ENCODE results near the gene TBC1D30. TPM values are rescaled to one million over a fixed set of nuclear protein-coding genes. Genes with fewer than 3 reads are reported as not detected.
"Not testable (repeated sequence)": the region's sequence is repeated elsewhere in the genome, so short reads cannot be mapped to it uniquely, and the experiment has no call there.

Gene TBC1D30
- total RNA-seq, 2 experiments from 2014 or later = 0.28 to 0.49 TPM

DNA sequence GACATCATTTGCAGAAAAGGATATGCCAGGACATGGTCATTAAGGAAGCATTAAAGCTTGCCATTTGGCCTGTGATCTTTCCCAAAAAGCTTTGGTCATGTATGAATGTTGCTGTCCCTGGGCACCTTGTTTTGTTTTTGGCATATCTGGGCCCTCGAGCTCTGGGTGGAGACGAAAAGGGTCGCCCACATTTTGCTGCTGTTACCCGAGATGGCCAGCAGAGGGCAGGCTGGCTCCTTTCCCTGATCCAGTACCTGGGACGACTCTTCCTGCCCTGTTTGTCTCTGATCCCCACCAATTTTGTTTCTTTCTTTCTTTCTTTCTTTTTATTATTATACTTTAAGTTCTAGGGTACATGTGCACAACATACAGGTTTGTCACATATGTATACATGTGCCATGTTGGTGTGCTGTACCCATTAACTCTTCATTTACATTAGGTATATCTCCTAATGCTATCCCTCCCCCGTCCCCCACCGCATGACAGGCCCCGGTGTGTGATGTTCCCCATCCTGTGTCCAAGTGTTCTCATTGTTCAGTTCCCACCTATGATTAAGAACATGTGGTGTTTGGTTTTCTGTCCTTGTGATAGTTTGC is 22.2 kb upstream of the TBC1D30 start:
- CTCF ChIA-PET = interaction anchor here (0.7 to 0.9 kb wide), 4 partner anchors 11 to 253 kb away, joined by 3 to 4 read pairs (median 3); no protein-coding TSS in a partner anchor
- H3K9me3 ChIP-seq (ENCODE audit: control insufficient read depth in 1 of 2, insufficient read depth in 1 of 2, low read length in 2 of 2); H3K36me3 Mint-ChIP-seq (ENCODE audit: low read depth); H3K4me1 ChIP-seq (ENCODE audit: insufficient read depth, low read length); H3K4me3 Mint-ChIP-seq; POLR2A ChIA-PET; H3K4me3 ChIP-seq (ENCODE audit: low read length); H3K36me3 ChIP-seq (ENCODE audit: insufficient read depth, low read length); H3K27ac ChIP-seq (ENCODE audit: low read depth in 1 of 2, low read length in 2 of 2); H3K4me1 Mint-ChIP-seq (ENCODE audit: low read depth); H3K27ac Mint-ChIP-seq; H3K9me3 Mint-ChIP-seq: not testable (repeated sequence)
- TF ChIP-seq, protein P1, sequence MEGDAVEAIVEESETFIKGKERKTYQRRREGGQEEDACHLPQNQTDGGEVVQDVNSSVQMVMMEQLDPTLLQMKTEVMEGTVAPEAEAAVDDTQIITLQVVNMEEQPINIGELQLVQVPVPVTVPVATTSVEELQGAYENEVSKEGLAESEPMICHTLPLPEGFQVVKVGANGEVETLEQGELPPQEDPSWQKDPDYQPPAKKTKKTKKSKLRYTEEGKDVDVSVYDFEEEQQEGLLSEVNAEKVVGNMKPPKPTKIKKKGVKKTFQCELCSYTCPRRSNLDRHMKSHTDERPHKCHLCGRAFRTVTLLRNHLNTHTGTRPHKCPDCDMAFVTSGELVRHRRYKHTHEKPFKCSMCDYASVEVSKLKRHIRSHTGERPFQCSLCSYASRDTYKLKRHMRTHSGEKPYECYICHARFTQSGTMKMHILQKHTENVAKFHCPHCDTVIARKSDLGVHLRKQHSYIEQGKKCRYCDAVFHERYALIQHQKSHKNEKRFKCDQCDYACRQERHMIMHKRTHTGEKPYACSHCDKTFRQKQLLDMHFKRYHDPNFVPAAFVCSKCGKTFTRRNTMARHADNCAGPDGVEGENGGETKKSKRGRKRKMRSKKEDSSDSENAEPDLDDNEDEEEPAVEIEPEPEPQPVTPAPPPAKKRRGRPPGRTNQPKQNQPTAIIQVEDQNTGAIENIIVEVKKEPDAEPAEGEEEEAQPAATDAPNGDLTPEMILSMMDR (IDR thresholded peaks at IDR 0.05) = peak; percentile 80
- peak in 12 of 14 experiments; percentile 26 to 71 (median 38) for DNase-seq
- intact Hi-C loops (cut with DNase I, micrococcal nuclease) = loop anchor here (5.0 to 10.0 kb wide), 2 partner anchors 430 to 433 kb away; no protein-coding TSS in a partner anchor
- peaks cover 9 to 22% of the 10 kb centered on the region in 2 experiments for H3K27me3 ChIP-seq (ENCODE audit: control insufficient read depth in 1 of 2, insufficient read depth in 2 of 2, low read length in 2 of 2)
- peak; percentile 59 for ATAC-seq (ENCODE audit: poor library complexity)
- peaks cover 51% of the 10 kb centered on the region for H3K27me3 Mint-ChIP-seq

DNA sequence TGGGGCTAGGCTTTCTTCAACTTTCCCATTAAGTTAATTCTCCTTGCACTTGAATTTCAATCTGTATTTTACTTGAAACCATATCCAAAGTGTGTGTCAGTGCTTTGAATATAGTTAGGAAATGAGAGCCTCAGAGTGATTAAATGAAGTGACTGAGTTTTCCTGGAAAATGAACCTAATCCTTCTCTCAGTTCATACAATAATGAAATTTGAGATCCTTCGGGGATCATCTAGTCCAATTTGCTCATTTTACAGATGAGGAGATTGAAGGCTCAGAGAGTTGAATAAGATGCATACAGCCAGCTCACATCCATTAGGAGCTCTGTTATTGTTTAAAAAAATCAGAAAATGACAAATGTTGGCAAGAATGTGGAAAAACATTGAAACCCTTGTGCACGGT is 18.3 kb upstream of the TBC1D30 start:
- Mint-ChIP-seq H3K36me3 (ENCODE audit: low read depth) (no peaks in the 10 kb centered on the region), H3K4me1 (ENCODE audit: low read depth) (no peaks in the 10 kb centered on the region), H3K9me3 (no peaks in the 10 kb centered on the region), H3K4me3 (no peak overlapping the region), H3K27ac (no peak overlapping the region), H3K27me3 (peaks cover 62% of the 10 kb centered on the region)
- DNase-seq (no peak), ATAC-seq (ENCODE audit: poor library complexity) (no peak)
- H3K4me3 ChIP-seq (ENCODE audit: low read length) = no peak overlapping the region
- CTCF ChIA-PET = interaction anchor here (1.8 kb wide), 1 partner anchor 10 kb away, joined by 7 read pairs; no protein-coding TSS in a partner anchor
- TF ChIP-seq, protein P1 (IDR thresholded peaks at IDR 0.05) = no peak
- no peak overlapping the region for H3K27ac ChIP-seq (ENCODE audit: low read depth in 1 of 2, low read length in 2 of 2)
- H3K4me1 ChIP-seq (ENCODE audit: insufficient read depth, low read length) = peaks cover 3% of the 10 kb centered on the region
- H3K36me3 ChIP-seq (ENCODE audit: insufficient read depth, low read length) = no peaks in the 10 kb centered on the region
- POLR2A ChIA-PET = no interaction called here
- H3K9me3 ChIP-seq (ENCODE audit: control insufficient read depth in 1 of 2, insufficient read depth in 1 of 2, low read length in 2 of 2) = no peaks in the 10 kb centered on the region
- peaks cover 18 to 30% of the 10 kb centered on the region in 2 experiments for H3K27me3 ChIP-seq (ENCODE audit: control insufficient read depth in 1 of 2, insufficient read depth in 2 of 2, low read length in 2 of 2)
- intact Hi-C loops (cut with DNase I, micrococcal nuclease) = loop anchor here in 1 of 2 experiments (10.0 kb wide), 1 partner anchor 429 kb away; no protein-coding TSS in a partner anchor

DNA sequence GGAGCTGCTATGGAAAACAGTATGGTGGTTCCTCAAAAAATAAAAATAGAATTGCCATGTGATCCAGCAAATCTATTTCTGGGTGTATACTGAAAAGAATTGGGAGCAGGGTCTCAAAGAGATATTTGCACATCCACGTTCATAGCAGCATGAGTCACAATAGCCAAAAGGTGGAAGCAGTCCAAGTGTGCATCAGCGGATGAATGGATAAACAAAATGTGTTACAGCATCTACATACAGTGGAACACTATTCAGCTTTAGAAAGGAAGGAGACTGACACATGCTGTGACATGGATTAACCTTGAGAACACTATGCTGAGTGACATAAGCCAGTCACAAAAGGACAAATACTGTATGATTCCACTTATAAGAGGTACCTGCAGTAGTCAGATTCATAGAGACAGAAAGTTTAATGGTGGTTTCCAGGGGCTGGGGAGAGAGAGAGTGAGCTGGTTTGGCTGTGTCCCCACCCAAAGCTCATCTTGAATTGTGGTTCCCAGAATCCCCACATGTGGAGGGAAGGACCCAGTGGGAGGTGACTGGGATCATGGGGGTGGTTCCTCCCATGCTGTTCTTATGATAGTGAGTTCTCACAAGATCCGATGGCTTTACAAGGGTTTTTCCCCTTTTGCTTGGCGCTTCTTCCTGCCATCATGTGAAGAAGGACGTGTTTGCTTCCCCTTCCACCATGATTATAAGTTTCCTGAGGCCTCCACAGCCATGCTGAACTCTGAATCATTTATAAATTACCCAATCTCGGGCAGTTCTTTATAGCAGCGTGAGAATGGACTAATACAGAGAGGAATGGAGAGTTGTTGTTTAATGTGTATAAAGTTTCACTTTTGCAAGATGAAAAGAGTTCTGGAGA is 17.6 kb upstream of the TBC1D30 start:
- no peak for ATAC-seq (ENCODE audit: poor library complexity)
- ChIA-PET CTCF (interaction anchor here (1.2 to 1.8 kb wide), 2 partner anchors 10 to 20 kb away, joined by 3 to 7 read pairs; no protein-coding TSS in a partner anchor), POLR2A (no interaction called here)
- H3K4me3 ChIP-seq (ENCODE audit: low read length) = no peak overlapping the region
- H3K27ac ChIP-seq (ENCODE audit: low read depth in 1 of 2, low read length in 2 of 2) = no peak overlapping the region
- peak in 1 of 14 experiments; percentile 22 for DNase-seq
- TF ChIP-seq, protein P1 (IDR thresholded peaks at IDR 0.05) = no peak
- H3K27me3 ChIP-seq (ENCODE audit: control insufficient read depth in 1 of 2, insufficient read depth in 2 of 2, low read length in 2 of 2) = peaks cover 18 to 30% of the 10 kb centered on the region in 2 experiments
- intact Hi-C loops (cut with DNase I, micrococcal nuclease) = loop anchor here in 1 of 2 experiments (10.0 kb wide), 1 partner anchor 428 kb away; no protein-coding TSS in a partner anchor
- Mint-ChIP-seq H3K4me1 (ENCODE audit: low read depth) (no peaks in the 10 kb centered on the region), H3K9me3 (no peaks in the 10 kb centered on the region), H3K27ac (no peak overlapping the region), H3K4me3 (no peak overlapping the region), H3K36me3 (ENCODE audit: low read depth) (no peaks in the 10 kb centered on the region), H3K27me3 (peaks cover 66% of the 10 kb centered on the region)
- H3K36me3 ChIP-seq (ENCODE audit: insufficient read depth, low read length) = no peaks in the 10 kb centered on the region
- peaks cover 3% of the 10 kb centered on the region for H3K4me1 ChIP-seq (ENCODE audit: insufficient read depth, low read length)
- H3K9me3 ChIP-seq (ENCODE audit: control insufficient read depth in 1 of 2, insufficient read depth in 1 of 2, low read length in 2 of 2) = no peaks in the 10 kb centered on the region

All from CD4-positive, alpha-beta T cell (primary cell).